ENCODE measurements around the gene HMGN5.

HMGN5 gene, protein sequence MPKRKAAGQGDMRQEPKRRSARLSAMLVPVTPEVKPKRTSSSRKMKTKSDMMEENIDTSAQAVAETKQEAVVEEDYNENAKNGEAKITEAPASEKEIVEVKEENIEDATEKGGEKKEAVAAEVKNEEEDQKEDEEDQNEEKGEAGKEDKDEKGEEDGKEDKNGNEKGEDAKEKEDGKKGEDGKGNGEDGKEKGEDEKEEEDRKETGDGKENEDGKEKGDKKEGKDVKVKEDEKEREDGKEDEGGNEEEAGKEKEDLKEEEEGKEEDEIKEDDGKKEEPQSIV

DNA sequence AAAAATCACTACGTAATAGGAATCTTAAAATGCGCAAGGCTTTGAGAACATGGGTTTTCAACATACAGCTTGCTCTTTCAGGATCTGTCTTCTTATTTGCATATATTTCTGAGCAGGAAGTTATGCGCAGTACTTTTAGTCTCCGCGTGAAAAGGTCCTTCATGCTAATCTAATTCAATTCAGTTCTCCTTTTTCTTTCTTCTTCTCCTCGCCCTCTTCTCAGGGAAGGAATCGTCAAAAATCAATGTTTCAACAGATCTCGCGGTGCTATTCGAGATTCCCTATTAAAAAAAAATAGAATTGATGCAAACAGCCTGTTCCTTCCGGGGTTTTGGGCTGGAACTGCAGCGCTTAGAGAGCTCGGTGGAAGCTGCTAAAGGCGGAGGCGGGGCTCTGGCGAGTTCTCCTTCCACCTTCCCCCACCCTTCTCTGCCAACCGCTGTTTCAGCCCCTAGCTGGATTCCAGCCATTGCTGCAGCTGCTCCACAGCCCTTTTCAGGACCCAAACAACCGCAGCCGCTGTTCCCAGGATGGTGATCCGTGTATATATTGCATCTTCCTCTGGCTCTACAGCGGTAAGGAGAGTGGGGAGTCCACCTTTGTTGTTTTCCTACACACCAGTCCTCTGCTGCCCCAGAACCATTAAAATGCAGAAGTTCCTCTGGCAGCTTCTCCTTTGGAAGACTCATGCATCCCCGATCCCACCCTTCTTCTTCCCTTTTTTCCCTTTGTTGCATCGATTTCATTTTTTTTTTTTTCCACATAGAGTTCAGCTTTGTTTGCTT is at the start of gene HMGN5, which contains the start of gene SH3BGRL:
Gene HMGN5, minus strand, starts transcription at position 243 of the 785 bp plus-strand sequence. CDS start 80,364 bp downstream, outside the sequence.
Gene SH3BGRL, plus strand, starts transcription at position 432 of the 785 bp plus-strand sequence. Its CDS starts 99 bp downstream, at position 531.
- peak; percentile 82 to 91 for DNase-seq

DNA sequence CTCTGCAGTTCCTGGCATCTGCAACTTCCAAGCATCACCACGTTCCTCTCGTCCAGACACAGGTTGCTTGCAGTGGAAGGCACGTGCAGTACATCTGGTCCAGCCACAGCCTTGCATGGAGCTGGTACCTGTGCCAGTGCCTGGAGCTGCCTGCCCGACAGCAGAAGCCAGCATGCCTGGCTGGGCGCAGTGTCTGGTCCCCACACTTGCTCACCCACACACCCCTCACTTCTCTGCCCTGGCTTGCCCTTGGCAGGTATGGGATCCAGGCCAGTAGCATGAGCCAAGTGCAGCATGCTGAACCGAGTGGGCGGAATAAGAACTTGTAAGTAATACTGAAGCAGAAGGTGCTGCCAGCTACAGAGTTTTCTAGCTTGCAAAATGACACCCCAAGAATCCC is 40.0 kb upstream of the HMGN5 start:
- no peak for DNase-seq

DNA sequence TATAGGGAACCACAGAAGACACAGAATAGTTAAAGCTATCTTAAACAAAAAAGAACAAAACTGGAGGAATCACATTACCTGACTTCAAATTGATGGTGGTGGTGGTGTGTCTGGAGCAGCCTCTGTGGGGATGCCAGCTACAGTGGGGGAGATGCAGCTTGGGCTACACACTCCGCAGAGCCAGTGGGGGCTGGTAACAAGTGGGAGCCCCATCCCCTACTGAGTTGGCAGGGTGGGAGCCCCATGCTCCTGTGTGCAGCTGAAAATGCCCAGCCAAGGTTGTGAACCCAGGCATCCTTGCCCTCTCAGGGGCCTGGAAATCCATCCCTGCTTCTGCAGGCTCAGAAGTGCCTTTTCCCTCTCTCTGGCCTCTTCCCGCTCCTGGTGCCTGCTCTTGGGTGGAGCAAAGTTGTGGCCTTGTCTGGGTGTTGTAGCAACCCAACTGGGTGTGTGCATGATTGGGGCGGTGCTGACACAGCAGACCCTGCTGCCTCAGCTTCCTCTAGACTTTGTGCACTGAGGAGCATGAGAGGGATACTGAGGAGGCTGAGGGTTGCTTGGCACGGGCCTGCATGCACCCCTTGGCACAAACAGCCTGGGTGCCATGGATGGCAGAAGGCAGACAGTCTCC is 39.1 kb upstream of the HMGN5 start:
- no peak for DNase-seq

DNA sequence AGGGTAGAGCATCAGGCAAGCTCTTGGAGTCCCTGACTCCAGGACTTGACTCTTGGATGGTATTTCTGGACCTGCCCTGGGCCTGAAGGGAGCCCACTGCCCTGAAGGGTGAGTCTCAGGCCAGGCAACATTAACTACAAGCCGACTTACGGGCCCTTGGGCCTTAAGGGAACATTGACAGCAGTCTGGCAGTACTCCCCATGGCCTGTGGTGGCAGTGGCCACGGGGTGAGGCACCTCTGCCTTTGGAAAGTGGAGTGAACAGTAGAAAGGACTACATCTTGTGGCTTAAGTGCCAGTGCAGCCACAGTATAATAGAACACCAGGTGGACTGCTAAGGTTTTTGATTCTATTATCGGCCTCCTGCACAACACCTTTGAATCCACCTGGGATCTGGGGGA is 36.5 kb upstream of the HMGN5 start:
- no peak for DNase-seq

DNA sequence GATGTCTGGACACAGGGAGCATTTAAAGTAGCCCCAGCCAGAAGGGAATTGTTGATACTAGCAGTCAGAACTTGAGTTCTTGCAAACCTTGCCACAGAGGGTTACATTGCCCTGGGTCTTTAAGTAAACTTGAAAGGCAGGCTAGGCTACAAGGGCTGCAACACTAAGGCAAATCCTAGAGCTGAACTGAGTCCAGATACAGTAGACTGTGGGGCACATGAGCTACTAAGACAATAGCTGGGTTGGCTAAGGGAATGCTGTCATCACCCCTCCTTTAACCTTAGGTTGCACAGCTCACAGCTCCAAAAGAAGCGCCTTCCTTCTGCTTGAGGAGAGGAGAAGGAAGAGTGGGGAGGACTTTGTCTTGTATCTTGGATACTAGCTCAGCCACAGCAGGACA is 35.8 kb upstream of the HMGN5 start:
- no peak for DNase-seq

DNA sequence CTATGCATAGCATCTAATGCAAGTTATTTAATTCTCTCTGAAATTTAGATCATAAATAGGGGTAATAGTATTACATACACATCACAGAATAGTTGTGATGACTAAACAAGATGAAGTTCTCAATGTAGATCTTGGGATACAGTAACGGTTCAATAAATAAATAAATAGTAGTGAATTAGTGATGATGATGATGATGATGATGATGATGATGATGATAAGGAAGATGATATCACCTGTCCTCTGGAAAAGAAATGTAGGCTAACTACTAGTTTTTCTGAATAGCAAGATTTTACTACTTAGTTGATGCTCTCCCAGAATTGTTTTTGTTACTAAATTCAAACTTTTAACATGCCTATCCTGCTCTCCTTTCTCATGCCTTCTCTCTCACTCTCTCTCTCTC is 30.5 kb upstream of the HMGN5 start:
- no peak for DNase-seq

DNA sequence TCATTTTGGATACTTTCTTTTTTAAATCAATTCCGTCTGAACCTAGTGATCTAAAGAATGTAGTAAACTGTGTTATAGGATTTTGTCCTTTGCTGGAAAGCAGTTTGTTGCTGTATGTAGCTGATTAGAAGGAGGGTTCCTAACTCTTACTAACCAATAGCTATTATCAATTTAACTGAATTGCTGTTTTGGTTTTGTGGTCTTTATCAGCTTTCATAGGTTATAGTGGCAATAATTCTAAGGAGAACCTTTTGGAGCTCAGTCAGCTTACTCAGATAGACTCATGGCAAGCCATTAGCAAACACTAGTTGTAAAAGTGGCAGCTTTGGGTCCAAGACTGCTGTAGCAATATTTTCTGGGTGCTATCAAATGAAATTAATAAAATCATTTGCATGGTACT is 29.8 kb upstream of the HMGN5 start:
- no peak for DNase-seq

DNA sequence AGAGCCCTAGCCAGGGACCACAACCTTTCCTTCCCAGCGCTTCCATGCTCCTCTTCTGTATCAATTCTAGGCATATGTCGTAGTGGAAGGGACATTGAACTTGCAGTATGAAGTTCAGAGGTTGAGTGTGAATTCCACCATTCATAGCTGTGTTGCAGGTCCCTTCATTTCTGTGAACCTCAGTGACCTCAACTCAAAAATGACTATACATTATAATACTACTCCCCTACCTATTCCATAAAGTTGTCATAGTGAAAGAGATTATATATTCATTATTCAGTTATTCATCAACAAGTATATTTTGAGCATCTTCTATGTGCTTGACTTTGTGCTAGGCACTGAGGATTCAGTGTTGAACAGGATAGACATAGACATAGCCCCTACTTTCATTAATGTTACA is 28.2 kb upstream of the HMGN5 start:
- DNase-seq: no peak

DNA sequence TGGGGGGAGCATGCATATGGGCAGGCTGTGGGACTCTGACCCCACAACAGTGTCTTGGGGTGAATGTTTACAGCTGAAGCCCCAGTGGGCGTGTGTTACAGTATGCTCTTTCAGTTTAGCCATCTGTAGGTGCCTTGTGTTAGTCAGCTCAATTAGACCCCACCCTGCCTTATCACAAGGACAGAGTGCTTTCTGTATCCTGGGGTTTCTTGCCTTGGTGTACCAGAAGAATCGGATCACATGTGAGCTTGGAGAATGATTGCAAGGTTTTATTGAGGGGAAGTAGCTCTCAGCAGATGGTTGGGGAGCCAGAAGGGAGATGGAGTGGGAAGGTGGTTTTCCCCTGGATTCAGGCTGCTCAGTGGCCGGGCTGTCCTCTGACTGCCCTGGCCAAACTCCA is 27.5 kb upstream of the HMGN5 start:
- no peak for DNase-seq

DNA sequence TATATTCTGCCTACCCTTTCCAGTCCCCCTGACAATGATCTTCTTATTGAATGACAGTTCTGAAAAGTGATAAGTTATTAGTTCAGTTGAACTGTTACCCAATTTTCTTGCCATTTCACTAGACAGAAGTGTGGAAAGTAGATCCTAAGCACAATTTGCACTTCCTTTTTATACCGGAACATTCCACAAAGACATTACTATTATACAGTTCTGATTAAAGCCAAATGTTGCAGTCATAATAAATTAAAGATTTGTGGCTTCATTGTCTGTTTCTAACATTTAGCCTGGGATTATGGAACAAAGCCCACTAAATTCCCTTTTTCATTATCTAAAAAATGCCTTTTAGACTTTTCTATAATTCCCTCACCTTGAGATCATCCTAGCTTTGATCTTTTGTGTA is 14.0 kb upstream of the HMGN5 start:
- DNase-seq: no peak

DNA sequence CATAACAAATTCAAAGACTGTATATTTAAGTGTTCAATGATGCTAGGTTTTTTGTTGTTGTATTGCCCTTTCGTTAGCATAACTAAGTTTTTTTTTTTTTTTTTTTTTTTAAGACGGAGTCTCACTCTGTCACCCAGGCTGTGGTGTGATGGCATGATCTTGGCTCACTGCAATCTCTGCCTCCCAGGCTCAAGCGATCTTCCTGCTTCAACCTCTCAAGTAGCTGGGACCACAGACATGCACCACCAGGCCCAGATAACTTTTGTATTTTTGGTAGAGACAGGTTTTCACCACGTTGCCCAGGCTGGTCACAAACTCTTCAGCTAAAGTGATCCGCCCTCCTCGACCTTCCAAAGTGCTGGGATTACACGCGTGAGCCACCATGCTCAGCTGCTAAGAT is 7.2 kb upstream of the HMGN5 start:
- no peak for DNase-seq

DNA sequence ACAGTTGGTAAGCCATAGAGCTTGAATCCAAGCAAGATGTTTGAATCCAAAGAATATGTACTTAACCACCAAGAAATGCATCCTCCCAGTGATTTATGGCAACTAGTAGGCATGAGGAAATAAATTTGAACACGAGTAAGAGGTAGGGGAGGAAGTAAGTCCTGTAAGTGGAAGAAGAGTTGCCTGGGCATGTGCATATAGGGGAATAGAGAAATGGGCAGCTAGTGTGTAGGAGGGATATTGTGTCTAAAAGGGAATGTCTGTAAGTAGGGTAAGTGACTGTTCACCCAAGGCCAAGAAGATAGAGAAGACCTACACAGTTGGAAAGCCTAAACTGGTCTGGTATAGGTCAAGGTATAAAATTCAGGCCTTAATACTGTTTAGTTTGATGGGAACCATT is 4.8 kb upstream of the HMGN5 start:
- DNase-seq: no peak

DNA sequence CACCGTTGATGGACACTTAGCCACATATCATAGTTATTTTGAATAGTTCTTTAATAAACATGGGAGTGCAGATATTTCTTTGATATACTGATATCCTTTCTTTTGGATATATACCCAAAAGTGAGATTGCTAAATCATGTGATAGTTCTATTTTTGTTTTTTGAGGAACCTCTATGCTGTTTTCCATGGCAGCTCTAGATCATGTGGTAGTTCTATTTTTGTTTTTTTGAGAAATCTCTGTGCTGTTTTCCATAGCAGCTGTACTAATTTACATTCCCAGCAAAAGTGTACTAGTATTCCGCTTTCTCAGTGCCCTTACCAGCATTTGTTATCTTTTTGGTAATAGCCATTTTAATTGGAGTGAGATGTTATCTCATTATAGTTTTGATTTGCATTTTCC is 3.8 kb upstream of the HMGN5 start:
- no peak for DNase-seq

DNA sequence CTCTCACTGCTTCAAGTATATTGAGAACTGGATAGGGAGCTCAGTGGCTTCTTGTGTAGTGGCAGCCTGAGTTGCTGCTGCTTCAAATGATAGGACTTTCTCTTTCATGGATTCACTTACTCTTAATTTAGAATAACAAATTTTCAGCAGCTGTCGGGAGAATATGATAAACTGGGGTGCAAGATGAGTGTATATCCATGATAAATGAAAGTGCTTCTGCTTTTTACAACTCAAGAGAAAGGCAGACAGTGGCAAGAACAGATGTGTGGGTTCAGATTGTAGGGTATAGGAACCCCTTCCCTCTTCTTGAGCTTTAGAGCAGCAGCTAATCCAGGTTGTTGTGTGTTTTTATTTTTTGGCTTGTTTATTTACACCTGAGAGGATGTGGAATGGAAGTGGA is 1.2 kb upstream of the HMGN5 start:
- no peak for DNase-seq

DNA sequence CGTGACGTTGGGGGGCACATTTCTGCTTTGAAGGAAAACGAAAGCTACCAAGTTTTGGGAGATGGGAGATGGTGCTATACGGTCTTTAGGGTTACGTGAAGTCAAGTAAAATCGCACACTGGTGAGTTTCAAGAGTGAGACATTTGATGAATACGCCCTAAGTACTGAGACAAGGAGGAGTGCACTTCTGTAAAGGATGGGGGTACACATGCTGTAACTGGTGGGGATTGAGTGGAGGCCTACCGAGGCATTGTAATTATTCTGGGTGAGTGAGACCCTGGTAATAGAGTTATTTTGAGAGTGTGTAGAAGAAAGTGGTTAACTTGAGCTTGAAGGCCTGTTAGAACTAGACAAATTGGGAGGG is 725 bp upstream of the HMGN5 start:
- DNase-seq: peak; percentile 27 to 59

DNA sequence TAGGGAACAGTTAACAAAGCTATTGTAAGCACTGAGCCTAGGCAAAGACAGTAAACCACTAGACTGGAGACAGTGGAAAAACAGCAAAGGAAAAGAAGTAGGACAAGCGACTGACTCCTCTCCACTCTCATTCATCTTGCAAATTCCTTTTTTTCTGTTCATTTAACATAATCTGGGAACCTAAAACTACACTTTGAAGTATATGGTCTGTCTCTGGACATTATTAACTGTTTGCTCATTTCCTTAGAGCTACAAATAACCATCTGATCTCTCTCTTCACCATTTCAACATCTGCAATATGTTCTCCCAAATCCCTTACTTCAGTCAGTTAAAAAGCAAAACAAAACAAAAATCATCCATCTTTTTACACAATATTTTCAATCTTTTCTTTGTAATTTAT is 642 bp downstream of the HMGN5 start:
- no peak for DNase-seq

DNA sequence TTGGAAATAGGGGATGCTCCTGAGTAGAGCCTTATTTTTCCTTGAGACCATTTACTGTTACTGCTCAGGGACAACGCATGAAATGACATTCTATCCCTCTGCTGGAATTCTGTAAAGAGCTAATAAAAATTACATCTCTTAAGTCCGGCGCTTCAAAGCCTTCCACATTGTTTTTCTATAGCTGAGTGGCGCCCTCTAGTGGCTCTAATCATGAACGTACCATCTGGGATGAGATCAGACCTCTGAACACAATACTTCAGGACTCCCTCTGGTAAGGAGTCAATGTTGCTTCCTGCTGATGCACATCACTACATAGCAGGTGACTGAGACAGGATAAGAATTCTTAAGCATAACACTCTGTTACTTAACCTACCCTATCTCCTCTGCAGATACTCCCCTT is 6.0 kb downstream of the HMGN5 start:
- DNase-seq: peak; percentile 46 to 53

DNA sequence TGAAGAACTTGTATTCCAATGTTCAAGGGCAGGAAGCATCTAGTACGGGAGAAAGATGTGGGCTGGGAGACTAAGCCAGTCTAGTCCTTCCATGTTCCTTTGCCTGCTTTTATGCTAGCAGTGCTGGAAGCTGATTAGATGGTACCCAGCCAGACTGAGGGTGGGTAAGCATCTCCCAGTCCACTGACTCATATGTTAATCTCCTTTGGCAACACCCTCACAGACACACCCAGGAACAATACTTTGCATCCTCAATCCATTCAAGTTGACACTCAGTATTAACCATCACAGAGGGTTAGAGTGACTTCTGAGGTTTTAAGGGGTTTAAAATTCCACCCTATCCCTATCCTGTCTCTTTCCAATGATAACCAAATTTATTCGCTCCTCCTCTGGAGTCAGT is 6.5 kb downstream of the HMGN5 start:
- no peak for DNase-seq

DNA sequence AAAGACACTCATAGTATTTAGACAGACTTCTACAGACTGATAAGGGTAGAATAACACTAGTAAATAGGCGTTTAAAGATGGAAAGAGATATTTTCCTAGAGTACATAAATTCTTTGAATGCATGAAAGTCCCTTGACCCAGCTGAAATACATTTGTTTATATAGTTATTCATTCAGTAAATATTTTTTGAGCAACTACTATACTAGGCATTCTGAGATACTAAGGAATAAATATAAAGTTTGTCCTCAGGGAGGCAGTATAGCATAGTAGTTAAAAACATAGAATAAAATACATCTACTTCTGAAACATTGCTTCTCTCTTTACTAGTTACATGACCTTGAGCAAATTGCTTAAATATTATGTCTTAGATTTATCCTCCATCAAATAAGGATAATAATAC is 27.4 kb downstream of the HMGN5 start:
- peak; percentile 44 to 59 for DNase-seq

DNA sequence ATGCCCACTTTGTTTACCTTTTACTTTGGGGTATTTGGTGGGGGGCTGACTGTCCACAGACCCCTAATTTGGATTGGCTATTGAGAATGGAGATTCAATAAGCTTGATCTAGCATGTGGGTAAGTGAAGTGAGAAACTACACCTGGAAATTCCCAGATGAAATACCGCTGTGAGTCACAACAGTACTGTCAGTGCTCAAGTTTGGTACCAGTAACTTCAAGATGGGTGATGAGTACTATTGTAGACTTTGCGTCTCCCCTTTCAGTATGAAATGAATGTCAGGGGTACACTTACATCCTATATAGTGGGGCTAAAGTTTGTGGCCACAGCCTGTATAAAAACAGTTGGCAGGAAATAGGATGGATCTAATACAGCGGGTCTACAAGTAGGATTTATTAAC is 33.3 kb downstream of the HMGN5 start:
- no peak for DNase-seq

DNA sequence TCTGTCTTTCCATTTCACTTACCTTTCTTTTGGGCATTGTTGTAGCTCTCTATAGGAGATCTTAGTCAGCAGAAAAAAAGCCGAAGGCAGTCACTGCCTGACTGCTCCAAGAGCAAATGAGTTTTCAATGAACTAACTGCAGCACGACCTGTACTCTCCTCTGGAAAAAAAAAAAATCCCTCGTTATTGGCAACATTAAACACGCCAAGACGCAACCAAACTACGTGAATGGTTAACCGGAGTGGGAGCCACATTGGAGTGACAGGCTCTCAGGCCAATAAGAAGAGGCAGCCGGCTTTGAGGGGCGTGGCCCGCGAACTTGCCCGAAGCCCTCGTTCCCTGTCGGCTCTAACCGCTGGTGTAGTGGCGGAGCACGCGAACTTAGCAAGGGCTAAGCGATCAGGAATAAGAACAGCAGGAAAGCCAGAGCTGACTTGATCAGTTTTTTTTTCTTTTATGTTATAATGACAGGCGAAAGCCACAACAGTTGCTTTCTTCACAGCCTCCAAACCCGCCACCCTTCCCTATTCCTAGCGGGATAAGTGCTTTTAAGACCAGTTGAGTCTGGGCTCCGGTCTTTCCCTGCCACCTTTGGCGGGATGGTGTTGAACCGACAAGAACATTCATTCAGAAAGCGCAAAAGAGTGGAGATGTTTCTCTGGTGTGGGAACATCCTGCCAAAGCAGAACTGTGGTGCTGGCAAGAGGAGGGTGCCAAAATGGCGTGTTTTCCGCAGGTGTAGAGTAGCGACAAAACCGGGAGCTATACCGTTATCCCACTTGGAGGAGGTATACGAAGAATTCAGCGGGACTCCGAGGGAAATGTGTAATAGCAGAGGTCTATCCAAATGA is 80.0 kb downstream of the HMGN5 start:
- peak; percentile 84 to 87 for DNase-seq

DNA sequence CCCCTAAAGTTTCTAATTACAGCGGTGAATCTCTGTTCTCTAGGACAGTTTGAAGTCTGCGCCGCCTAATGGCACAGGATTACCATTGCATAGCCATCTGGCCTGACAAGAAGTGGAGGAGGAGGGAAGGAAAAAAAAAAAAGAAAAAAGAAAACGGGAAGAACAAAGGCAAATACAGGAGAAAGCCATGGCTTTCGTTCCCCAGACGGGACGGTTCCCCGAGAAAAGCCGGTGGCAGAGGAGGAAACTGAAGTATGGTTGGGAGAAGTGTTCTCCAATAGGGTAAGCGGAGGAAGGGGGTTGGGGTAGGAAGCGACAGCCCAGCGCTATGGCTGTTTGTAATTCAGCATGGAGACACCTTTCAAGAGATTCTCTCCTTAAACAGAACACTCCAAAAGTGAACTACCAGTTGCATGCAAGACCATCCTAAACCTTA is 80.8 kb downstream of the HMGN5 start:
- DNase-seq: peak; percentile 44 to 61
